Liver (tissue), 9 donors: ENCODE results near the gene CCDC106. TPM values are rescaled to one million over a fixed set of nuclear protein-coding genes. Genes with fewer than 3 reads are reported as not detected.

Experiments
- DNase-seq: peaks from one replicate; pipeline ENCODE4 v3.0.0-alpha.2; 2017; ENCODE audit warnings: low spot score
- H3K27ac ChIP-seq, 2 donors: one replicate each; pipeline ENCODE4 v1.7.0; 2013; ENCODE audit warnings: inconsistent platforms in 2 of 2, low read length in 2 of 2, control low read depth in 1 of 2, low read depth in 1 of 2, mild to moderate bottlenecking in 1 of 2
- H3K27me3 ChIP-seq, 4 donors: one replicate each; pipeline versions ENCODE4 v1.6.1 to v1.7.0; 2013; ENCODE audit warnings: low read length in 3 of 4, inconsistent platforms in 1 of 4, mild to moderate bottlenecking in 1 of 4, moderate library complexity in 1 of 4; ENCODE audit not compliant: control insufficient read depth in 4 of 4, insufficient read depth in 4 of 4
- H3K36me3 ChIP-seq, 4 donors: one replicate each; pipeline versions ENCODE4 v1.6.1 to v1.7.0; 2013; ENCODE audit warnings: low read length in 3 of 4, mild to moderate bottlenecking in 3 of 4, low read depth in 1 of 4, moderate library complexity in 1 of 4; ENCODE audit not compliant: control insufficient read depth in 4 of 4, insufficient read depth in 3 of 4
- H3K4me1 ChIP-seq, 4 donors: one replicate each; pipeline versions ENCODE4 v1.6.1 to v1.7.0; 2013; ENCODE audit warnings: low read length in 3 of 4, mild to moderate bottlenecking in 3 of 4, moderate library complexity in 1 of 4; ENCODE audit not compliant: control insufficient read depth in 4 of 4, insufficient read depth in 4 of 4
- H3K4me3 ChIP-seq, 3 donors: one replicate each; pipeline versions ENCODE4 v1.6.1 to v1.7.0; 2013; ENCODE audit warnings: low read length in 3 of 3, control low read depth in 1 of 3, low read depth in 1 of 3, mild to moderate bottlenecking in 1 of 3
- H3K9ac ChIP-seq, 2 donors: one replicate each; pipeline ENCODE4 v1.7.0; 2013; ENCODE audit warnings: low read length in 2 of 2, mild to moderate bottlenecking in 2 of 2, moderate library complexity in 2 of 2, control low read depth in 1 of 2, low read depth in 1 of 2
- H3K9me3 ChIP-seq, 4 donors: one replicate each; pipeline versions ENCODE4 v1.6.1 to v1.7.0; 2013; ENCODE audit warnings: low read length in 3 of 4; ENCODE audit not compliant: control insufficient read depth in 4 of 4
- EGR1 ChIP-seq, 2 donors: IDR thresholded peaks; 2 replicates each; pipeline ENCODE4 v1.6.1; 2016 to 2018; ENCODE audit warnings: antibody characterized with exemption in 2 of 2, low read depth in 2 of 2
- FOXA2 ChIP-seq: IDR thresholded peaks from 2 replicates; pipeline ENCODE4 v1.6.1; 2016; ENCODE audit warnings: antibody characterized with exemption
- GABPA ChIP-seq, 2 donors: IDR thresholded peaks in 1 of 2; conservative IDR thresholded peaks in 1 of 2; 2 replicates each; pipeline ENCODE4 v1.6.1; 2016; ENCODE audit warnings: antibody characterized with exemption in 2 of 2, mild to moderate bottlenecking in 1 of 2, moderate library complexity in 1 of 2
- HNF4A ChIP-seq, 2 donors: conservative IDR thresholded peaks; 2 replicates each; pipeline ENCODE4 v1.6.1; 2016; ENCODE audit warnings: antibody characterized with exemption in 2 of 2, mild to moderate bottlenecking in 2 of 2
- HNF4G ChIP-seq: IDR thresholded peaks from 2 replicates; pipeline ENCODE4 v1.6.1; 2016; ENCODE audit warnings: antibody characterized with exemption
- JUND ChIP-seq, 2 donors: IDR thresholded peaks; 2 replicates each; pipeline ENCODE4 v1.6.1; 2016; ENCODE audit warnings: antibody characterized with exemption in 2 of 2
- NR2F2 ChIP-seq: IDR thresholded peaks from 2 replicates; pipeline ENCODE4 v1.6.1; 2016; ENCODE audit warnings: antibody characterized with exemption
- RAD21 ChIP-seq, 2 donors: IDR thresholded peaks; 2 replicates each; pipeline ENCODE4 v1.6.1; 2016; ENCODE audit warnings: antibody characterized with exemption in 2 of 2, mild to moderate bottlenecking in 2 of 2
- RXRA ChIP-seq, 2 donors: IDR thresholded peaks; 2 replicates each; pipeline ENCODE4 v1.6.1; 2017 to 2018; ENCODE audit warnings: antibody characterized with exemption in 2 of 2, mild to moderate bottlenecking in 1 of 2
- SP1 ChIP-seq: IDR thresholded peaks from 2 replicates; pipeline ENCODE4 v1.6.1; 2018; ENCODE audit warnings: antibody characterized with exemption, mild to moderate bottlenecking
- TAF1 ChIP-seq: conservative IDR thresholded peaks from 2 replicates; pipeline ENCODE4 v1.6.1; 2016; ENCODE audit warnings: antibody characterized with exemption, mild to moderate bottlenecking
- YY1 ChIP-seq: IDR thresholded peaks from 2 replicates; pipeline ENCODE4 v1.6.1; 2016; ENCODE audit warnings: antibody characterized with exemption, mild to moderate bottlenecking
- WGBS: extraction: QIAGEN DNeasy Blood & Tissue Kit; methylation state at CpG from one replicate; pipeline ENCODE4 v1.1.7; 2013; 5-methylcytosine and 5-hydroxymethylcytosine counted together
- polyA plus RNA-seq, 2 donors: library from polyadenylated mRNA; stranded (reverse) in 1 of 2; unstranded in 1 of 2; fragments of 200-250 nt in 1 of 2; fragments of >200 nt in 1 of 2; fragmentation: Nextera tagmentation in 1 of 2; extraction: Ambion mirVana in 1 of 2; gene quantifications; one replicate each; pipeline versions ENCODE4 v1.2.1 to v1.2.3, GENCODE V29; 2013 to 2015
- total RNA-seq, 2 donors: library from RNA; depleted of rRNA; stranded (reverse); fragments of >200 nt; gene quantifications; one replicate each; pipeline ENCODE4 v1.2.3, GENCODE V29; 2014
- TF ChIP-seq, protein P1 (sequence below): fragments of 150-350 bp; IDR thresholded peaks from 2 replicates; pipeline ENCODE4 v1.5.1; 2017; ENCODE audit warnings: improper control_type of control experiment, low read depth, low read length; ENCODE audit not compliant: missing input control
- TF ChIP-seq, protein P2 (sequence below): IDR thresholded peaks from 2 replicates; pipeline ENCODE4 v1.6.1; 2016; ENCODE audit warnings: antibody characterized with exemption, mild to moderate bottlenecking
- TF ChIP-seq, protein P3 (sequence below): IDR thresholded peaks from 2 replicates; pipeline ENCODE4 v1.6.1; 2016; ENCODE audit warnings: antibody characterized with exemption
- TF ChIP-seq, protein P4 (sequence below): IDR thresholded peaks from 2 replicates; pipeline ENCODE4 v1.6.1; 2016; ENCODE audit warnings: antibody characterized with exemption
- donor health status: healthy.
- donor health status: healthy.
- donor health status: healthy.
- donor health status: healthy.
- donor health status: healthy.

Gene CCDC106
- total and polyA plus RNA-seq, 4 donors: 3.6 to 13.5 (median 5.9) TPM

DNA sequence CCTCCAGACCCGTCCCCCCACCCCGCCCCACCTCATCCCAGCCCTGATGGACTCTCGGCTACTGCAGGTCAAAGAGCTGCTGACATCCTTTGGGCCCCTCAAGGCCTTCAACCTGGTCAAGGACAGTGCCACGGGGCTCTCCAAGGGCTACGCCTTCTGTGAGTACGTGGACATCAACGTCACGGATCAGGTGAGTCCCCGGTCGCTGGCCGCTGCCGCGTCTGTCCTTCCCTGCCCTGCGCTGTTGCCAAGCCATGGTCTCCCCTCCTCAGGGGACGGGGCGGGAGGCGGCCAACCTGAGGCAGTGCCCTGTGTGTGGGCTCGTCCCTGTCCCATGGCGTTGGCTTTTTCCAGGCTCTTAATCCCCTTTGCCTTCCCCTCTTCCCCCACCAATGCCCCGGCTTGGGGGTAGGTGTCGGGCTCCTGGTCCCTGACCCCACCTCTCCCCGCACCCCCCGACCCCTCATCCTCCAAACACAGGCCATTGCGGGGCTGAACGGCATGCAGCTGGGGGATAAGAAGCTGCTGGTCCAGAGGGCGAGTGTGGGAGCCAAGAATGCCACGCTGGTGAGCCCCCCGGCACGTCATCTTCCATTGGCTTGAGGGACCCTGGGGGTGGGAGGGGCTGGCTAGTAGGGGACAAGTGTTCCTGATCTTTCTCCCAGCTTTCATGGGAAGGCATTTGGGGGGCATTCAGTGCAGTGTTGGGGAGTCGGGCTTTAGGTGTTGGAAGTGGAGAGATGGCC lies 20.8 kb downstream of the CCDC106 start:
- no peak overlapping the region for H3K9ac ChIP-seq
- DNase-seq: no peak
- no peaks in the 10 kb centered on the region for H3K27me3 ChIP-seq
- H3K4me1 ChIP-seq: peaks cover 0 to 18% (median 6%) of the 10 kb centered on the region in 4 donors
- no peaks in the 10 kb centered on the region for H3K9me3 ChIP-seq
- 89% methylated on average over 30 of the region's 30 CpGs for WGBS
- no peak overlapping the region for H3K27ac ChIP-seq
- TF ChIP-seq YY1 (no peak), HNF4A (conservative IDR thresholded peaks at IDR 0.05) (no peak), EGR1 (IDR thresholded peaks at IDR 0.05; ENCODE audit: low read depth in 2 of 2) (no peak), RXRA (IDR thresholded peaks at IDR 0.05) (no peak), TAF1 (no peak), JUND (IDR thresholded peaks at IDR 0.05) (no peak), RAD21 (IDR thresholded peaks at IDR 0.05) (no peak), SP1 (no peak), GABPA (IDR thresholded peaks at IDR 0.05 in 1 of 2, conservative IDR thresholded peaks at IDR 0.05 in 1 of 2) (no peak), FOXA2 (no peak), NR2F2 (no peak), HNF4G (no peak)
- TF ChIP-seq, protein P1, sequence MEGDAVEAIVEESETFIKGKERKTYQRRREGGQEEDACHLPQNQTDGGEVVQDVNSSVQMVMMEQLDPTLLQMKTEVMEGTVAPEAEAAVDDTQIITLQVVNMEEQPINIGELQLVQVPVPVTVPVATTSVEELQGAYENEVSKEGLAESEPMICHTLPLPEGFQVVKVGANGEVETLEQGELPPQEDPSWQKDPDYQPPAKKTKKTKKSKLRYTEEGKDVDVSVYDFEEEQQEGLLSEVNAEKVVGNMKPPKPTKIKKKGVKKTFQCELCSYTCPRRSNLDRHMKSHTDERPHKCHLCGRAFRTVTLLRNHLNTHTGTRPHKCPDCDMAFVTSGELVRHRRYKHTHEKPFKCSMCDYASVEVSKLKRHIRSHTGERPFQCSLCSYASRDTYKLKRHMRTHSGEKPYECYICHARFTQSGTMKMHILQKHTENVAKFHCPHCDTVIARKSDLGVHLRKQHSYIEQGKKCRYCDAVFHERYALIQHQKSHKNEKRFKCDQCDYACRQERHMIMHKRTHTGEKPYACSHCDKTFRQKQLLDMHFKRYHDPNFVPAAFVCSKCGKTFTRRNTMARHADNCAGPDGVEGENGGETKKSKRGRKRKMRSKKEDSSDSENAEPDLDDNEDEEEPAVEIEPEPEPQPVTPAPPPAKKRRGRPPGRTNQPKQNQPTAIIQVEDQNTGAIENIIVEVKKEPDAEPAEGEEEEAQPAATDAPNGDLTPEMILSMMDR: no peak
- TF ChIP-seq, protein P2, sequence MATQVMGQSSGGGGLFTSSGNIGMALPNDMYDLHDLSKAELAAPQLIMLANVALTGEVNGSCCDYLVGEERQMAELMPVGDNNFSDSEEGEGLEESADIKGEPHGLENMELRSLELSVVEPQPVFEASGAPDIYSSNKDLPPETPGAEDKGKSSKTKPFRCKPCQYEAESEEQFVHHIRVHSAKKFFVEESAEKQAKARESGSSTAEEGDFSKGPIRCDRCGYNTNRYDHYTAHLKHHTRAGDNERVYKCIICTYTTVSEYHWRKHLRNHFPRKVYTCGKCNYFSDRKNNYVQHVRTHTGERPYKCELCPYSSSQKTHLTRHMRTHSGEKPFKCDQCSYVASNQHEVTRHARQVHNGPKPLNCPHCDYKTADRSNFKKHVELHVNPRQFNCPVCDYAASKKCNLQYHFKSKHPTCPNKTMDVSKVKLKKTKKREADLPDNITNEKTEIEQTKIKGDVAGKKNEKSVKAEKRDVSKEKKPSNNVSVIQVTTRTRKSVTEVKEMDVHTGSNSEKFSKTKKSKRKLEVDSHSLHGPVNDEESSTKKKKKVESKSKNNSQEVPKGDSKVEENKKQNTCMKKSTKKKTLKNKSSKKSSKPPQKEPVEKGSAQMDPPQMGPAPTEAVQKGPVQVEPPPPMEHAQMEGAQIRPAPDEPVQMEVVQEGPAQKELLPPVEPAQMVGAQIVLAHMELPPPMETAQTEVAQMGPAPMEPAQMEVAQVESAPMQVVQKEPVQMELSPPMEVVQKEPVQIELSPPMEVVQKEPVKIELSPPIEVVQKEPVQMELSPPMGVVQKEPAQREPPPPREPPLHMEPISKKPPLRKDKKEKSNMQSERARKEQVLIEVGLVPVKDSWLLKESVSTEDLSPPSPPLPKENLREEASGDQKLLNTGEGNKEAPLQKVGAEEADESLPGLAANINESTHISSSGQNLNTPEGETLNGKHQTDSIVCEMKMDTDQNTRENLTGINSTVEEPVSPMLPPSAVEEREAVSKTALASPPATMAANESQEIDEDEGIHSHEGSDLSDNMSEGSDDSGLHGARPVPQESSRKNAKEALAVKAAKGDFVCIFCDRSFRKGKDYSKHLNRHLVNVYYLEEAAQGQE: no peak
- TF ChIP-seq, protein P3, sequence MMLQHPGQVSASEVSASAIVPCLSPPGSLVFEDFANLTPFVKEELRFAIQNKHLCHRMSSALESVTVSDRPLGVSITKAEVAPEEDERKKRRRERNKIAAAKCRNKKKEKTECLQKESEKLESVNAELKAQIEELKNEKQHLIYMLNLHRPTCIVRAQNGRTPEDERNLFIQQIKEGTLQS: no peak
- TF ChIP-seq, protein P4, sequence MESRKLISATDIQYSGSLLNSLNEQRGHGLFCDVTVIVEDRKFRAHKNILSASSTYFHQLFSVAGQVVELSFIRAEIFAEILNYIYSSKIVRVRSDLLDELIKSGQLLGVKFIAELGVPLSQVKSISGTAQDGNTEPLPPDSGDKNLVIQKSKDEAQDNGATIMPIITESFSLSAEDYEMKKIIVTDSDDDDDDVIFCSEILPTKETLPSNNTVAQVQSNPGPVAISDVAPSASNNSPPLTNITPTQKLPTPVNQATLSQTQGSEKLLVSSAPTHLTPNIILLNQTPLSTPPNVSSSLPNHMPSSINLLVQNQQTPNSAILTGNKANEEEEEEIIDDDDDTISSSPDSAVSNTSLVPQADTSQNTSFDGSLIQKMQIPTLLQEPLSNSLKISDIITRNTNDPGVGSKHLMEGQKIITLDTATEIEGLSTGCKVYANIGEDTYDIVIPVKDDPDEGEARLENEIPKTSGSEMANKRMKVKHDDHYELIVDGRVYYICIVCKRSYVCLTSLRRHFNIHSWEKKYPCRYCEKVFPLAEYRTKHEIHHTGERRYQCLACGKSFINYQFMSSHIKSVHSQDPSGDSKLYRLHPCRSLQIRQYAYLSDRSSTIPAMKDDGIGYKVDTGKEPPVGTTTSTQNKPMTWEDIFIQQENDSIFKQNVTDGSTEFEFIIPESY: no peak
- H3K4me3 ChIP-seq: no peak overlapping the region
- peaks cover 18 to 67% (median 50%) of the 10 kb centered on the region in 4 donors for H3K36me3 ChIP-seq
